ENCODE data around the gene MMP24.

MMP24 gene

GRCh38 chr20:35319871-35320197 lies 93.3 kb downstream of the MMP24 start:
- no peaks in the 10 kb centered on the region for H3K4me1 ChIP-seq (ENCODE audit: control insufficient read depth, low read length)
- H3K9me3 ChIP-seq (ENCODE audit: control insufficient read depth, insufficient read depth, low read length): no peaks in the 10 kb centered on the region
- no peaks in the 10 kb centered on the region for H3K27me3 ChIP-seq (ENCODE audit: control insufficient read depth, low read length)
- H3K79me2 ChIP-seq (ENCODE audit: control insufficient read depth, low read length): no peaks in the 10 kb centered on the region
- H3K27ac ChIP-seq (ENCODE audit: low read depth, low read length): no peak overlapping the region
- peaks cover 3% of the 10 kb centered on the region; the same call in 1 of the 2 replicates for H3K36me3 ChIP-seq (ENCODE audit: control insufficient read depth, low read length)
- H3F3A ChIP-seq (ENCODE audit: control insufficient read depth, insufficient read depth): no peaks in the 10 kb centered on the region
- H3K4me2 ChIP-seq (ENCODE audit: low read length): no peak overlapping the region
- H3K9me2 ChIP-seq (replicated peaks; ENCODE audit: control insufficient read depth, low read length): no peaks in the 10 kb centered on the region
- no peak for TF ChIP-seq CTCF (IDR thresholded peaks at IDR 0.05; ENCODE audit: low read depth, low read length, poor library complexity, severe bottlenecking)
- no peak for TF ChIP-seq EZH2phosphoT487 (IDR thresholded peaks at IDR 0.05; ENCODE audit: borderline replicate concordance, low read length)
- H3K4me3 ChIP-seq (ENCODE audit: low read length): no peak overlapping the region
- no peaks in the 10 kb centered on the region for H4K20me1 ChIP-seq (ENCODE audit: control insufficient read depth, insufficient read depth, low read depth, low read length)

GRCh38 chr20:35320396-35321126 lies 94.1 kb downstream of the MMP24 start:
- H3K27ac ChIP-seq (ENCODE audit: low read depth, low read length): no peak overlapping the region

GRCh38 chr20:35325401-35325800 lies 98.9 kb downstream of the MMP24 start:
- Histone ChIP-seq H3K27me3 (ENCODE audit: control insufficient read depth, low read length) (no peaks in the 10 kb centered on the region), H4K20me1 (ENCODE audit: control insufficient read depth, insufficient read depth, low read depth, low read length) (no peaks in the 10 kb centered on the region), H3K27ac (ENCODE audit: low read depth, low read length) (no peak overlapping the region), H3K4me1 (ENCODE audit: control insufficient read depth, low read length) (no peaks in the 10 kb centered on the region), H3K79me2 (ENCODE audit: control insufficient read depth, low read length) (no peaks in the 10 kb centered on the region), H3K9me3 (ENCODE audit: control insufficient read depth, insufficient read depth, low read length) (no peaks in the 10 kb centered on the region), H3K4me3 (ENCODE audit: low read length) (no peak overlapping the region), H3K9me2 (replicated peaks; ENCODE audit: control insufficient read depth, low read length) (no peaks in the 10 kb centered on the region), H3K4me2 (ENCODE audit: low read length) (no peak overlapping the region), H3F3A (ENCODE audit: control insufficient read depth, insufficient read depth) (no peaks in the 10 kb centered on the region), H3K36me3 (ENCODE audit: control insufficient read depth, low read length) (no peaks in the 10 kb centered on the region; the same call in 1 of the 2 replicates)
- TF ChIP-seq EZH2phosphoT487 (IDR thresholded peaks at IDR 0.05; ENCODE audit: borderline replicate concordance, low read length): no peak
- no peak for TF ChIP-seq CTCF (IDR thresholded peaks at IDR 0.05; ENCODE audit: low read depth, low read length, poor library complexity, severe bottlenecking)

More at GRCh38 chr20:35320396-35321126, 94.1 kb downstream of the MMP24 start:
- Histone ChIP-seq H3K9me3 (ENCODE audit: control insufficient read depth, insufficient read depth, low read length) (no peaks in the 10 kb centered on the region), H3K27me3 (ENCODE audit: control insufficient read depth, low read length) (no peaks in the 10 kb centered on the region), H3F3A (ENCODE audit: control insufficient read depth, insufficient read depth) (no peaks in the 10 kb centered on the region), H3K36me3 (ENCODE audit: control insufficient read depth, low read length) (peaks cover 3% of the 10 kb centered on the region; the same call in 1 of the 2 replicates), H3K4me2 (ENCODE audit: low read length) (no peak overlapping the region), H3K9me2 (replicated peaks; ENCODE audit: control insufficient read depth, low read length) (no peaks in the 10 kb centered on the region), H4K20me1 (ENCODE audit: control insufficient read depth, insufficient read depth, low read depth, low read length) (no peaks in the 10 kb centered on the region), H3K4me1 (ENCODE audit: control insufficient read depth, low read length) (no peaks in the 10 kb centered on the region), H3K79me2 (ENCODE audit: control insufficient read depth, low read length) (no peaks in the 10 kb centered on the region), H3K4me3 (ENCODE audit: low read length) (no peak overlapping the region)
- TF ChIP-seq EZH2phosphoT487 (IDR thresholded peaks at IDR 0.05; ENCODE audit: borderline replicate concordance, low read length) (no peak), CTCF (IDR thresholded peaks at IDR 0.05; ENCODE audit: low read depth, low read length, poor library complexity, severe bottlenecking) (no peak)

Measured in DOHH2 (cell line).